HCEC 1CT (cell line): ENCODE results near the gene MED16.
"Not testable (repeated sequence)": the region's sequence is repeated elsewhere in the genome, so short reads cannot be mapped to it uniquely, and the experiment has no call there.

ENCODE experiments used
- DNase-seq: peaks from one replicate; pipeline ENCODE4 v3.0.0-alpha.2; 2017

The MED16 gene

GRCh38 chr19:911197-912033 is 18.4 kb upstream of the MED16 start:
- DNase-seq: no peak

GRCh38 chr19:907183-907853 is 14.3 kb upstream of the MED16 start:
- DNase-seq: no peak

- no peak for DNase-seq
Measured at GRCh38 chr19:906480-906879, 13.5 kb upstream of the MED16 start.

- no peak for DNase-seq
Measured at GRCh38 chr19:904545-904944, 11.6 kb upstream of the MED16 start.

- DNase-seq: no peak
Measured at GRCh38 chr19:903266-903797, 10.3 kb upstream of the MED16 start.

- no peak for DNase-seq
Measured at GRCh38 chr19:902446-903226, 9.6 kb upstream of the MED16 start.

GRCh38 chr19:902093-902370 is 9.0 kb upstream of the MED16 start:
- DNase-seq: no peak

- no peak for DNase-seq
Measured at GRCh38 chr19:901216-902092, 8.5 kb upstream of the MED16 start.

- no peak for DNase-seq
Measured at GRCh38 chr19:900302-901111, 7.5 kb upstream of the MED16 start.

- no peak for DNase-seq
Measured at GRCh38 chr19:900043-900301, 7.0 kb upstream of the MED16 start.

GRCh38 chr19:899336-900042 is 6.5 kb upstream of the MED16 start:
- no peak for DNase-seq

- DNase-seq: no peak
Measured at GRCh38 chr19:898663-899062, 5.7 kb upstream of the MED16 start.

- no peak for DNase-seq
Measured at GRCh38 chr19:897442-898039, 4.6 kb upstream of the MED16 start.

- DNase-seq: no peak
Measured at GRCh38 chr19:896999-897398, 4.0 kb upstream of the MED16 start.

- DNase-seq: no peak
Measured at GRCh38 chr19:896434-896833, 3.4 kb upstream of the MED16 start.

- DNase-seq: no peak
Measured at GRCh38 chr19:892243-892893, 619 bp downstream of the MED16 start.

GRCh38 chr19:891421-892200 is 1.4 kb downstream of the MED16 start:
- not testable (repeated sequence) for DNase-seq

GRCh38 chr19:890831-891230 is 2.2 kb downstream of the MED16 start:
- no peak for DNase-seq

GRCh38 chr19:889662-890295 is 3.2 kb downstream of the MED16 start:
- no peak for DNase-seq
